Measurements from ENCODE around the gene CXCL5. TPM values are rescaled to one million over a fixed set of nuclear protein-coding genes. Genes with fewer than 3 reads are reported as not detected.
A peak's percentile ranks its signal among the peaks of the same experiment; 100 is the strongest.

The CXCL5 gene
- total and polyA plus RNA-seq, 2 donors, result 0.24 to 1.9 TPM

DNA sequence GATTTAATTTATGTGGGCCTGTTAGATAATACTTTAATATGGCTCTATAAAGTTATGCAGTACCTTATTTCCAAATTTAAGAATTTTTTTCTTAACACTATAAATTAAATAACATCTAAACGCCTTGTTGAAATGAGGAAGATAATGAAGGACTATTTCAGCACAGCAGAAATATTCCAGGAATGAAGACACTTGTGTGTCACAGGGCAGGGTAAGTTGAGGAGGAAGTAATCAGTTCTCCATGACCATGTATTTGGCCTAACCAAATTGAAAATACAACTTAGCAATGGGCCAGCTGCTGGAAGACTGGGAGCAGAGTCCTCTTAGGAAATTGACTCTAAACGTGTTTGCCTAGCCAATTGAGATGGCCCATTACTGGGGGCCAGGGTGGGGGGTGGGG is 23.1 kb upstream of the CXCL5 start:
- Histone ChIP-seq H3K4me1 (ENCODE audit: control insufficient read depth in 2 of 2, insufficient read depth in 2 of 2, low read length in 2 of 2) (peaks cover 0 to 2% of the 10 kb centered on the region in 2 donors), H3K36me3 (ENCODE audit: control insufficient read depth in 2 of 2, insufficient read depth in 2 of 2, low read length in 1 of 2) (no peaks in the 10 kb centered on the region), H3K27me3 (ENCODE audit: control insufficient read depth in 2 of 2, insufficient read depth in 1 of 2, low read length in 1 of 2) (no peaks in the 10 kb centered on the region), H3K27ac (ENCODE audit: low read depth in 1 of 2, low read length in 1 of 2) (no peak overlapping the region), H3K4me3 (ENCODE audit: low read length in 2 of 2) (no peak overlapping the region), H3K9me3 (ENCODE audit: control insufficient read depth in 2 of 2, insufficient read depth in 1 of 2, low read length in 1 of 2) (no peaks in the 10 kb centered on the region)
- DNase-seq (ENCODE audit: low read depth in 6 of 9, low spot score in 9 of 9), result no peak
- WGBS, result 92% methylated on average over 2 of the region's 2 CpGs

DNA sequence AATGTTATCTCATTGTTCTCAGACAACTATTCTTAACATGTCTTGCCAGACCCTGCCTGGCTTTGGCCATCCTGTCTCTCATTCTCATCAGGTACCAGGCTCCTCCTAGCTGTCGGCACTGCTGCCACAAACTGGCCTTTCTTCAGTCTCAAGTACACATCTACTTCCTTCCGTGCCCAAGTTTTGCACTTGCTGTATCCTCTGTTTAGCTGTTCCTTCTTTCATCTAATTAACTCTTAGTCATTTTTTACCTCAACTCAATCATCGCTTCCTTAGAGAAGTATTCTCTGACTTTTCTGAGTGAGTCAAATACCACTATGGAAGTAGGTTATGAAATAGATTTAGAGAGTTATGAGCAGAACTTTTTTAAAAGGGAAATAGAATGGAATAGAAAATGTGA is 20.3 kb upstream of the CXCL5 start:
- Histone ChIP-seq H3K4me1 (ENCODE audit: control insufficient read depth in 2 of 2, insufficient read depth in 2 of 2, low read length in 2 of 2) (peaks cover 0 to 4% of the 10 kb centered on the region in 2 donors), H3K36me3 (ENCODE audit: control insufficient read depth in 2 of 2, insufficient read depth in 2 of 2, low read length in 1 of 2) (no peaks in the 10 kb centered on the region), H3K9me3 (ENCODE audit: control insufficient read depth in 2 of 2, insufficient read depth in 1 of 2, low read length in 1 of 2) (no peaks in the 10 kb centered on the region), H3K4me3 (ENCODE audit: low read length in 2 of 2) (no peak overlapping the region), H3K27ac (ENCODE audit: low read depth in 1 of 2, low read length in 1 of 2) (peak overlapping the region in 1 of 2 donors; percentile 25), H3K27me3 (ENCODE audit: control insufficient read depth in 2 of 2, insufficient read depth in 1 of 2, low read length in 1 of 2) (no peaks in the 10 kb centered on the region)
- WGBS, result 53% methylated on average over 3 of the region's 3 CpGs
- DNase-seq (ENCODE audit: low read depth in 6 of 9, low spot score in 9 of 9), result peak in 2 of 9 donors; percentile 10 to 39

DNA sequence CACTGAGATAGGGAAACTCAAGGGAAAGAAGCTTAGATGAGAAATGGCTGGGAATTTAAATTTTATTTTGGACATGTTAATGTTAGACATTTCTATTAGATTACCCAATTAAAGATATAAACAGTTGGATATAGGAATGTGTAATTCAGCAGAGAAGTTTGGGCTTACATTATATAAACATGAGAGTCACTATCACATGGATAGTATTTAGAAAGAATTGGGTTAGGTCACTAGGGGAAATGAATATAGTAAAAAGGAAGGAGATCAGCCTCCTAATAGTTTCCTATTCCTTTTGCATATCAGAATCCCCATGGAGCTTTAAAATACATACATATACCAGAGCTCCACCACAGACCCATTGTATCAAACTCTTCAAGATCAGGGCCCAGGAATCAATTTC is 19.6 kb upstream of the CXCL5 start:
- Histone ChIP-seq H3K27me3 (ENCODE audit: control insufficient read depth in 2 of 2, insufficient read depth in 1 of 2, low read length in 1 of 2) (no peaks in the 10 kb centered on the region), H3K4me3 (ENCODE audit: low read length in 2 of 2) (no peak overlapping the region), H3K4me1 (ENCODE audit: control insufficient read depth in 2 of 2, insufficient read depth in 2 of 2, low read length in 2 of 2) (peaks cover 0 to 4% of the 10 kb centered on the region in 2 donors), H3K27ac (ENCODE audit: low read depth in 1 of 2, low read length in 1 of 2) (no peak overlapping the region), H3K9me3 (ENCODE audit: control insufficient read depth in 2 of 2, insufficient read depth in 1 of 2, low read length in 1 of 2) (no peaks in the 10 kb centered on the region), H3K36me3 (ENCODE audit: control insufficient read depth in 2 of 2, insufficient read depth in 2 of 2, low read length in 1 of 2) (no peaks in the 10 kb centered on the region)
- DNase-seq (ENCODE audit: low read depth in 6 of 9, low spot score in 9 of 9), result no peak

DNA sequence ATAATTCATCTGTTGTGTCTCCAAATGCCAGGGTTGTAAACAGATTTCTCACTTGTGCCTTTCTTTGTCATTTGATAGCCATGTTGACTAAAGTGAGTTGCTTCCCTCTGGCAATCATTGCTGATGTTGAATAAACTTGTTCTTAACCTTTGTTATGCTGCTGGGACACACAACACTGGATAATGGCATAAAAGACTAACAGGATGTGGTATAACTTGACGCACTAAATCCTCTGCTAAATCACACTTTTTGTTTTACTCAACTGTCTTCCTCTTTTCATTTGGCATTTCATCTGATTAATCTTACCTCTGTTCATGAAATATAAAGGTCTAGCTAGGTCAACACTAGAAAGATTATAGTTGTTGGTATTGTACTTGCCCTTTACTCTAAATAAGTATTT is 17.6 kb upstream of the CXCL5 start:
- Histone ChIP-seq H3K9me3 (ENCODE audit: control insufficient read depth in 2 of 2, insufficient read depth in 1 of 2, low read length in 1 of 2) (no peaks in the 10 kb centered on the region), H3K27me3 (ENCODE audit: control insufficient read depth in 2 of 2, insufficient read depth in 1 of 2, low read length in 1 of 2) (no peaks in the 10 kb centered on the region), H3K36me3 (ENCODE audit: control insufficient read depth in 2 of 2, insufficient read depth in 2 of 2, low read length in 1 of 2) (no peaks in the 10 kb centered on the region), H3K4me1 (ENCODE audit: control insufficient read depth in 2 of 2, insufficient read depth in 2 of 2, low read length in 2 of 2) (peaks cover 0 to 4% of the 10 kb centered on the region in 2 donors), H3K27ac (ENCODE audit: low read depth in 1 of 2, low read length in 1 of 2) (no peak overlapping the region), H3K4me3 (ENCODE audit: low read length in 2 of 2) (no peak overlapping the region)
- WGBS, result 1% methylated on average over 1 of the region's 1 CpG
- DNase-seq (ENCODE audit: low read depth in 6 of 9, low spot score in 9 of 9), result peak in 7 of 9 donors; percentile 11 to 80 (median 51)

DNA sequence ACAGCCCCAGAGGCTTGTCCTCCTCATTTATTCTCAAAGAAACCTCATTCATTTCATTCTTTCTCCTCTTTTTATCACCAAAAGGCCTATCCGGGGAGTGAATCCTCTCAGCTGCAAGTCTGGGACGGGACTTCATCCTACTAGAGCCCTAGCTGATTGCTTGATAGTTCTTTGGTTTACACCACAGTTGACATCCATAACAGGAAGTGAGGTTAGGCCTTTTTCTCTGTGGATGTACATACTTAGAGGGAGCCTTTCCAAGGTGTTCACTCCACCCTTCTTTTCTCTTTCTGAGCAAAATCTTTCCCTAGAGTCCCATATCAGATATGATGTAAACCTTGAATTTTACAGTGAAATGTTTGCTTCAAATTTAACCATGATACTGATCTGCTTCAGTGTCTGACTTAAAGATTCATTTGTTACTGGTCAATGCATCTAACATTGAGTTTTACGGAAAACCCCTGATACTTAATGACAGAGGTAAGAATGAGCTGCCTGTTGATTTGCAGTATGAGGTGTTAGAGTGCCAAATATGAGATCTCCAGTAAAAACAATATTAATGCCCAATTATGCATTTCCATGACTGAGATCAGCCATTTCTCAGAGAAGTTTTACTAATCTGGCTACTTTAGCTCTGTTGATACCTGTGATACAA is 16.8 kb upstream of the CXCL5 start:
- DNase-seq (ENCODE audit: low read depth in 6 of 9, low spot score in 9 of 9), result no peak
- H3K27me3 ChIP-seq (ENCODE audit: control insufficient read depth in 2 of 2, insufficient read depth in 1 of 2, low read length in 1 of 2), result no peaks in the 10 kb centered on the region

DNA sequence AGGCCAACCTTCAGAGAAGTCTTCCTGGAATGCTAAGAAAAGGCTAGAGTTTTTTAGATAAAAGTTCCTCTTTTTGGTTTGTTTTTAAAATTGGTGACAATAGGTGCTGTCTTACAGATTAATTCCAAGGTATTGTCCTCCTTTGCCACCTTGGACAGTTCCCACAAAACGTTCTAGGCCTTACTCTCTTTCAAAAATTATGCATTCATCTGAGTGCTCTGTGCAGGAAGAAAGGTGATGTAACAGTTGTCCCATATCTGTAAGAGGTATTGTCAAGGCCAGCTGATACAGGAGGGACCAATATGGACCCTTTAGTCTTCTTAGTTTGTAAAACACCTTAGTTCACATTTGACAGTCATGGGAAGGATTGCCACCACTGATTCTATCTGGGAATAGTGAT is 15.9 kb upstream of the CXCL5 start:
- Histone ChIP-seq H3K36me3 (ENCODE audit: control insufficient read depth in 2 of 2, insufficient read depth in 2 of 2, low read length in 1 of 2) (no peaks in the 10 kb centered on the region), H3K9me3 (ENCODE audit: control insufficient read depth in 2 of 2, insufficient read depth in 1 of 2, low read length in 1 of 2) (no peaks in the 10 kb centered on the region), H3K27ac (ENCODE audit: low read depth in 1 of 2, low read length in 1 of 2) (no peak overlapping the region), H3K4me3 (ENCODE audit: low read length in 2 of 2) (no peak overlapping the region), H3K27me3 (ENCODE audit: control insufficient read depth in 2 of 2, insufficient read depth in 1 of 2, low read length in 1 of 2) (no peaks in the 10 kb centered on the region), H3K4me1 (ENCODE audit: control insufficient read depth in 2 of 2, insufficient read depth in 2 of 2, low read length in 2 of 2) (peaks cover 0 to 4% of the 10 kb centered on the region in 2 donors)
- 36% methylated on average over 1 of the region's 1 CpG for WGBS
- DNase-seq (ENCODE audit: low read depth in 6 of 9, low spot score in 9 of 9), result no peak

More for the DNA sequence above, 16.8 kb upstream of the CXCL5 start:
- Histone ChIP-seq H3K36me3 (ENCODE audit: control insufficient read depth in 2 of 2, insufficient read depth in 2 of 2, low read length in 1 of 2) (no peaks in the 10 kb centered on the region), H3K4me1 (ENCODE audit: control insufficient read depth in 2 of 2, insufficient read depth in 2 of 2, low read length in 2 of 2) (peaks cover 0 to 4% of the 10 kb centered on the region in 2 donors), H3K27ac (ENCODE audit: low read depth in 1 of 2, low read length in 1 of 2) (no peak overlapping the region), H3K9me3 (ENCODE audit: control insufficient read depth in 2 of 2, insufficient read depth in 1 of 2, low read length in 1 of 2) (no peaks in the 10 kb centered on the region), H3K4me3 (ENCODE audit: low read length in 2 of 2) (no peak overlapping the region)
- 91% methylated on average over 3 of the region's 3 CpGs for WGBS

DNA sequence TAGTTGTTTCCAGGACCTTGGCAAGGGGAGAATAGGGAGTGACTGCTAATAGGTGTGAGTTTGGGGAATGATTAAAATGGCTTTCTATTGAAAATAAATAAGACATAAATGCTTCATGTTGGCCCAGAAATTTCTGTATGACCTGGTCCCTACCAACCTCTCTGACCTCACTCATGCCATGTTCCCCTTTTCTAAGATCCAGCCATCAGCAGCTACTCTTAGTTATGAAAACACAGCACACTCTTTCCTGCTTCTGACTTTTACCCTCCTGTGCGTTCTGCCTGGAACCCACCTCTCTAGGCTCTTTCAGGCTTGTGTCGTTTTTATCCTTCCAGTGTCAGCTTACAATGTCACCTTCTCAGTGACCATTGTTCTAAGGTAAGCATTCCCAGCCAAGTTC is 14.8 kb upstream of the CXCL5 start:
- H3K27me3 ChIP-seq (ENCODE audit: control insufficient read depth in 2 of 2, insufficient read depth in 1 of 2, low read length in 1 of 2), result no peaks in the 10 kb centered on the region
- H3K4me1 ChIP-seq (ENCODE audit: control insufficient read depth in 2 of 2, insufficient read depth in 2 of 2, low read length in 2 of 2), result peaks cover 0 to 4% of the 10 kb centered on the region in 2 donors
- H3K36me3 ChIP-seq (ENCODE audit: control insufficient read depth in 2 of 2, insufficient read depth in 2 of 2, low read length in 1 of 2), result no peaks in the 10 kb centered on the region
- no peaks in the 10 kb centered on the region for H3K9me3 ChIP-seq (ENCODE audit: control insufficient read depth in 2 of 2, insufficient read depth in 1 of 2, low read length in 1 of 2)
- no peak for DNase-seq (ENCODE audit: low read depth in 6 of 9, low spot score in 9 of 9)
- no peak overlapping the region for H3K27ac ChIP-seq (ENCODE audit: low read depth in 1 of 2, low read length in 1 of 2)
- 93% methylated on average over 2 of the region's 2 CpGs for WGBS
- H3K4me3 ChIP-seq (ENCODE audit: low read length in 2 of 2), result no peak overlapping the region

DNA sequence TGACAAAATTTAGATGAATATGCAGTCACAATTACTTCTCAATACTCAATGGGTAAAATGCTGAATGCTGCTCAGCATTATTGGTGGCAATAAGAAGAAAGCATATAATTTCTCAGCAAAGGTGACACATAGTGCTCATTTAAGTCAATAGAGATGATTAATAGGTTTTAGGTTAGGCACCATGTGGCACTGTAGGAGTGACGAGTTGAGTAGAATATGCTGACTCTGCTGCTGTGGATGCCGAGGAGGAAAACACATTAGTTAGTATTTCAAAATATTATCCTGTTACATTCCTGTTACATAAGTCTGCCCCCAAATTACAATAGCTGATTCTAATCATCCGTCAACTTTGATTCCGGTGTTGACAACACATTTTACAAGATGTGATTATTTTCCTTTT is 13.7 kb upstream of the CXCL5 start:
- no peaks in the 10 kb centered on the region for H3K36me3 ChIP-seq (ENCODE audit: control insufficient read depth in 2 of 2, insufficient read depth in 2 of 2, low read length in 1 of 2)
- no peak overlapping the region for H3K27ac ChIP-seq (ENCODE audit: low read depth in 1 of 2, low read length in 1 of 2)
- H3K4me1 ChIP-seq (ENCODE audit: control insufficient read depth in 2 of 2, insufficient read depth in 2 of 2, low read length in 2 of 2), result peaks cover 0 to 4% of the 10 kb centered on the region in 2 donors
- WGBS, result 95% methylated on average over 4 of the region's 4 CpGs
- no peak for DNase-seq (ENCODE audit: low read depth in 6 of 9, low spot score in 9 of 9)
- no peaks in the 10 kb centered on the region for H3K9me3 ChIP-seq (ENCODE audit: control insufficient read depth in 2 of 2, insufficient read depth in 1 of 2, low read length in 1 of 2)
- H3K27me3 ChIP-seq (ENCODE audit: control insufficient read depth in 2 of 2, insufficient read depth in 1 of 2, low read length in 1 of 2), result no peaks in the 10 kb centered on the region
- H3K4me3 ChIP-seq (ENCODE audit: low read length in 2 of 2), result no peak overlapping the region

DNA sequence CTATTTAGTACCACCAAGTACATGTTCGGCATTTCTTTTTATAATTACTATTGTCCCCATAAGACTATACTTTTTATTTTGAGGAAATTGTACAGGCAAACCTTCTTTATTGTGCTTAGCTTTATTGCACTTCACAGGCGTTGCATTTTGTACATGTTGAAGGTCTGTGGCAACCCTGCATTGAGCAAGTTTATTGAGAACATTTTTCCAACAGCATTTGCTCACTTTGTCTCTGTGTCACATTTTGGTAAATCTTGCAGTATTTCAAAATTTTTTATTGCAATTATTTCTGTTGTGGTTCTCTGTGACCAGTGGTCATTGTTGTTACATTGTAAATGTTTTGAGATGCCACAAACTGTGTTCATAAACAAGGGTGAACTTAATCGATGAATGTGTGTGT is 10.8 kb upstream of the CXCL5 start:
- DNase-seq (ENCODE audit: low read depth in 6 of 9, low spot score in 9 of 9), result no peak
- Histone ChIP-seq H3K36me3 (ENCODE audit: control insufficient read depth in 2 of 2, insufficient read depth in 2 of 2, low read length in 1 of 2) (no peaks in the 10 kb centered on the region), H3K4me3 (ENCODE audit: low read length in 2 of 2) (no peak overlapping the region), H3K27me3 (ENCODE audit: control insufficient read depth in 2 of 2, insufficient read depth in 1 of 2, low read length in 1 of 2) (no peaks in the 10 kb centered on the region), H3K9me3 (ENCODE audit: control insufficient read depth in 2 of 2, insufficient read depth in 1 of 2, low read length in 1 of 2) (no peaks in the 10 kb centered on the region), H3K27ac (ENCODE audit: low read depth in 1 of 2, low read length in 1 of 2) (no peak overlapping the region), H3K4me1 (ENCODE audit: control insufficient read depth in 2 of 2, insufficient read depth in 2 of 2, low read length in 2 of 2) (no peaks in the 10 kb centered on the region)
- WGBS, result 98% methylated on average over 3 of the region's 3 CpGs

All from thymus (tissue), 11 donors.